CD4-positive, alpha-beta T cell treated with Interleukin-15 for 1 hour (primary cell): Measurements from ENCODE around the gene FIGLA.

Source experiments
- DNase-seq: peaks from one replicate; pipeline ENCODE4 v3.0.0-alpha.2; 2020

Gene FIGLA

DNA sequence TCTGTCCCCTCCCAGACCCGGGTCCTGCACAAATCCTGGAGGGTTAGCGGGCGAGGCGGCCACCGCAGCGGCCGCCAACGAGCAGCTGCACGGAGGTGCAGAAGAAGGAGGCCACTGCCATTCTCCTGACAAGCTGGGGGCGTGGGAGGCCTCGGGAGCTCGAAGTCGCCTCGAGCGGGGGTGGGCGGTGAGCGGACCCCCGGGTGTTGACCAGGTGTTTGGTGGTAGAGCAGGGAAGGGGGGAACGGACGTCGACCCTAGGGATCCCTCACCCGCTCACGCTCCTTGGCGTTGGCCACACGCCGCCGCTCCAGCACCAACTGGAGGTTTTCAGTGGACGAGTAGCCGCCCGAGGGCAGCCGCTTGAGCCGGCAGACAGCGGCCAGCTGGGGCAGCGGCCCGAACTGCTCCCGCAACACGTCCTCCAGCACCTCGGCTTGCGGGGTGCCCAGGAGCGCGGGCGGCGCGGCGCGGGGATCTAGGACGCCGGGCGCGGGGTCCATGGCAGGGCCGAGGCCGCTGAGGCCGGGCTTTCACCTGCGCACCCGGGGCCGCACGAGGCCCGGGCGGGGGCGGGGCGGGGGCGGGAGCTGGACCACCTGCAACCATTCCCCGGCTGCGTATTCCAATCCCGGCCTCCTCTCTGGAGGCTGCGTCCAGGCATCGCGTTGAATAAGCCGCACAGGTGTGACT lies at the start of gene FIGLA:
Gene FIGLA, minus strand, starts transcription at position 508 of the 693 bp plus-strand sequence. Its CDS starts 5 bp downstream, at position 503.
- DNase-seq, result no peak

DNA sequence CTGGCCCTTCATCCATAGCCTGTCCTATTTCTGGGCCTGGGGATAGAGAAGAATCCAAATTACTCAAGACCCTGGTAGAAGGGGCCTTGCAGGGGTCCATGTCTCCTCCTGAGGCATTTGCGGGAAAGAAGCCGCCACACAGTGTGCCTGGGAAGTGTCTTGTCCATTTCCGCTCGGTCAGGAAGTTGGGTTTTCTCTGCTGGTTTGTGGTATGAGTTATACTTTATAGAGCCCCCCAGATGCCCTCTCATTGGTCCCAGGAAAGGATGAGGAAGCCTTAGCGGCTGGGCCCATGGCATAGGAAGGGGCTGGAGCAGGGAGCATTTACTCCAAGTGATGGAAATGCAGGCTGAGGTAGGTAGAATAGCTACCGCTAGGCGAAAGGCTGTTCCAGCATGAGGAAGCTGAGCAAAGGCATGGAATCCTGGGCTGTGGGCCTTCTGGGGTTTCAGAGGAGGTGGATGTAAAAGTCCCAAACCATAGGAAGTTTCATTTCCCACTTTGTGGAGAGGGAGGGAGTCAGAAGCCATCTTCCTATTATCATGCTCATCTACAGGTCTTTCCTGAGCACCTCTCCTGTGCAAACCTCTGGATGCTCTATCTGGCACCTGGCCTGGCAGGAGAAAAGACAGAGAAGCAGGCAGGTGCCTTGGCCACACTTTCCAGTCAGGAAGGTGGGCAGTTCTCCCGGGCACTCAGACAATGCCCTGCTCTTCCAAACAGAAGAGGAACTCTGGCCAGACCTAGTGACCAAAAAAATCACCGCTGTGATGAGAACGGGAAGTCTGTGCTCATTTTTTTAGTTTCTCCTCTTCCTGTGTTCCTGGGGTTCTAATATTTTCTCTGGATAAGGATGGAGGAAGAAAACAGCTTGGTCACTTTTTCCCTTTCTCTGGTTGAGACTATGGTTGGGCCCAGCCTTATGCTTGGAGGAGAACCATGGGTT lies 47.8 kb upstream of the FIGLA start:
- no peak for DNase-seq

GRCh38 chr2:70835643-70836042 lies 45.2 kb upstream of the FIGLA start, which contains the start of gene CD207:
Gene CD207, minus strand, starts transcription at chr2:70835816. Its CDS starts 40 bp downstream, at chr2:70835776.
- DNase-seq, result no peak

DNA sequence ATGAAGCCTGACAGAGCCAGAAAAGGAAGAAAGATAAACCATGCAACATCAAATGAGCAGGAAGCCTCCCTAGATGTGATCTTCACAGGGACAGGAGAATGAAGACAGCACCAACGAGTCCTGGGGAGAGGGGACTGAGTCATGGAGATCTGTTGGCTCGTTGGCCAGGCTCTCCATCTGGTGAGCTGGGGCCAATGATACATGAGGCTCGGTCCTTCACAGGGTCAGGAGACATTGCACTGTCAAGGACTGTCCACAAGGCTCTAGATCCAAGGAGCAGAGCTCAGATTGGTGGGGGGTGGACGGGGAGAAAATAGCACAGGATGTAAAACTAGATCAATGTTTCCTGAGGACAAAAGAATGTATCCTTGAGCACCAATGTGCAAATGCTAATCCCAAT lies 44.4 kb upstream of the FIGLA start:
- no peak for DNase-seq

DNA sequence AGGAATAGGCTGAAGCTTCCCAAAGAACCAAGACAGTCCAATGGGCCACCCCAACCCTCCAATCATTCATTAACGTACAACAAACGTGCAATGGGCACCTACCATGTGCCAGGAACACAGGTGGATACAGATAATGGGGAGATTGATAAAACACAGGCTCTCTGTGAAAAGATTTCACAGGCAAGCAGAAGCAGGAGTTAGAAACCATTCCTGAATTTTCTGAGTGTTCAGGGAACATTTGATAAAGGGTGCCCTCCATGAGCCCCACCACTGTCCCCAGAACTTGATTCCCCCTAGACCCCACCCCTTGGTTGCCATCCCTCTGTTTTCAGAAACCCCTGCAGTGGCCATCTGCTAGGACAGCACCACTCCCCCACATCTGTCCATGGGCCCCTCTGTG lies 43.7 kb upstream of the FIGLA start:
- DNase-seq, result no peak

DNA sequence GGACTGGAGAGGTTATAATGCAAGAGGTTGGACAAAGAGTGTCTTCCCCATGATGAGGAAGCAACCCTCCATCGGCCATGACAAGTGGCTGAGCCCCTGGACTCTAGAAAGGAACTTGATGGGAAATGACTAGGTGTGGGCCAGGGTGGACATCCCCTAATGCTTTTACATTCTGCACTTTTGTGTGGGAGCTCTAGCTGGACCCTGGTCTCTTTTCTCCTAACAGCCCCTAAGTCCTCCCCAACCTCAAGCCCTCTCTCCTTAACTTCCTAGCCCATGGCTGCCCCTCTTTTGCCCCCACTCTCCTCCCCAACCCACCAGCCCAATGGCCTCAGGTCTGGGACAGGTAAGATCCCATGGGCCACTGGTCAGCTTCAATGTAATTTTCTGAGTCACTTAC lies 42.8 kb upstream of the FIGLA start:
- no peak for DNase-seq

GRCh38 chr2:70832386-70832785 lies 41.9 kb upstream of the FIGLA start:
- DNase-seq, result no peak

GRCh38 chr2:70831861-70832260 lies 41.4 kb upstream of the FIGLA start:
- DNase-seq, result no peak

DNA sequence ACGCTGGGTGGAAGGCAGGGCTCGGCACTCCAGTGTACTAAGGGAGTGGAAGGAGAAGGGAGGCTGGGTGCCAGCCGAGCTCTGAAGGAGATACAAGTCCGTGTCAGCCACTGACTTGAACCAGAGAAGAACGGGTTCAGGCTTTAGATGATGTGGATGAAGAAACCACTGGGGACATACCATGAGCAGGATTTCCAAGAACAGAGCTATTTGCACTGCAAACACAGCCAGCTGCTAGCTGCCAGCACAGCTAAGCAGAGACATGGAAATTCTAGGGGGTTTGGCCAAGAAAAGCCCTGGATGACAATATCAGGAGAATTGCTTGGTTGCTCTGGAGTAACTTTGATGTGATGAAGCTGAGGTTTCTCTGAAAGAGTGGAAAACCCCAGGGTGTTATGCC lies 39.9 kb upstream of the FIGLA start:
- no peak for DNase-seq

- DNase-seq, result no peak
These were observed 39.5 kb upstream of the FIGLA start for GRCh38 chr2:70829916-70830315.

DNA sequence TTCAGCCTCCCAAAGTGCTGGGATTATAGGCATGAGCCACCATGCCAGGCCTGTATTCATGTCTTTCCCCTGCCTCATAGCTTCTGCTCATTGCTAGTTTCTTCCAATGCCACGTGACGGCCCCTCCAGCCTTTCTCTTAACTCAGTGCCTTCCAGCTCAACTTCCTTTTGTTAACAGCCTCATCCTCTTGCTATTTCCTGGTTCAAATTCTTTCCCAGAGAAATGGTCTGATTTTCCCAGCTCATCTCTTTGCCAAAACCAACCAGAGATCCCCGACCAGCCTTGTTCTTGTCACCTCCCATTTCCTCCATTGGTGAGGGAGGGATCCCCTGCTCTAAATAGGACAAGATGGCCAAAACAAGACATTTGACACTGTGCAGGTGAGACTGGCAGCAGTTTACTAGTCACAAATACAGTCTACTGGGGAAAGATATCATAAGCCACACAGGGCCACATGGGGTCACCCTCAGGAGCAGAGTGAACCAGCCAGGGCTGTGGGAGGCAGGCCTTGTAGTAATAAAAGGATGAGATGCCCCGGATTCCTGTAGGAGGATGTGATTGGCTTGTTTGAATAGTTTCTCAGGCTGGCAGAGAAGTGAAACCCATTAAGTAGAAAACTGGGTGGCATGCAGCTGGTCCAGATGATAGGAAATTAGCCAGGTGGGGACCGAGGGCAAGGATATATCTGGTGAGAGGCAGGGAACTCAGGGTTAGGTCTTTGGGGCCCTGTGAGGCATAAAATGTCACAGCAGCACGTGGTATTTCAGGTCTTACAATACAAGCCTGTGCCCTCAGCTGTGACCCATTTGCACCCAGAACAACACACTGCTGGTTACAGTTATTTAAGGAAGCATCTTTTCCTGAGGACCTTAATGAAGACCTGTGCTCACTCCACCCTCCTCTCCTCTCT lies 38.7 kb upstream of the FIGLA start:
- DNase-seq, result no peak

GRCh38 chr2:70828115-70828514 lies 37.7 kb upstream of the FIGLA start:
- DNase-seq, result no peak

DNA sequence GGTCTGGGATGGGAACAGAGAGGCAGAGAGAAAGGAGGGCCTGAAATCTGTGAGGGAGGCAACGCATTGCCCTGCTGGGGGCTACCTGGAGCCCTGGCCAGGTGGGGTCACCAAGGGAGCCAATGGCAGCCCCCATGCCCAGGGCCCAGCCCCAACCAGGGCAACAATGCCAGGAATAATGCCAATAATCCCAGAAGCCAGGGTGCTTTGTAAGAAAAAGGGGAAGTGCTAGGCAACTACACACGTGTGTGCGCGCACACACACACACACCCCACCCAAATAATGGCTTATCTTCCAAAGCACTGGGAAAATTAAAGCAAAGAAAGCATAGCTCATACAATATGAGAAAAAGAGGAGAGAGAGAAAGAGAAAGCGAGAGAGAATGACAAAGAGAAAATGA lies 36.9 kb upstream of the FIGLA start:
- DNase-seq, result no peak

- no peak for DNase-seq
These were observed 36.4 kb upstream of the FIGLA start for GRCh38 chr2:70826696-70827350.

DNA sequence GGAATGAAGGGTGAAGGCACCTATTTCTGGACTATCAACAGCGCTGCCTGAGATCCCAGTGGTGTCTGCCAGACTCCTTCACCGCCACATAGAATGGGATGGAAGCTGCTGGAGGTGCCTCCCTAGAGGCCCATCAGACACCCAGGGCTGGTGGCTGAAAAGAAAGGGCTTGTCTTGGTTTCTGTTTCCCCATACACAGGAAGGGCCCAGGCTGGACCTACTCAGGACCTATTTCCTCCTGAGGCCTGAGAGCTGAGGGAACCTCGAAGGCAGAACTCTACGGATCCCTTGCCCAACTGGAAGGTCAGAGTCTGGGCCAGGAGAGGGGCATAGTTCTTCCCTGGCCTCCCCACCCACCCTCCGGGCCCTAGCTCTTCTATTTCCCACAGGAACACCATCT lies 32.8 kb upstream of the FIGLA start:
- DNase-seq, result no peak

GRCh38 chr2:70822843-70823242 lies 32.4 kb upstream of the FIGLA start:
- no peak for DNase-seq

- no peak for DNase-seq
These were observed 30.1 kb upstream of the FIGLA start, which contains the start of gene CLEC4F for GRCh38 chr2:70820499-70820898. Gene CLEC4F, minus strand, starts transcription at chr2:70820599. Its CDS starts 76 bp downstream, at chr2:70820523.

DNA sequence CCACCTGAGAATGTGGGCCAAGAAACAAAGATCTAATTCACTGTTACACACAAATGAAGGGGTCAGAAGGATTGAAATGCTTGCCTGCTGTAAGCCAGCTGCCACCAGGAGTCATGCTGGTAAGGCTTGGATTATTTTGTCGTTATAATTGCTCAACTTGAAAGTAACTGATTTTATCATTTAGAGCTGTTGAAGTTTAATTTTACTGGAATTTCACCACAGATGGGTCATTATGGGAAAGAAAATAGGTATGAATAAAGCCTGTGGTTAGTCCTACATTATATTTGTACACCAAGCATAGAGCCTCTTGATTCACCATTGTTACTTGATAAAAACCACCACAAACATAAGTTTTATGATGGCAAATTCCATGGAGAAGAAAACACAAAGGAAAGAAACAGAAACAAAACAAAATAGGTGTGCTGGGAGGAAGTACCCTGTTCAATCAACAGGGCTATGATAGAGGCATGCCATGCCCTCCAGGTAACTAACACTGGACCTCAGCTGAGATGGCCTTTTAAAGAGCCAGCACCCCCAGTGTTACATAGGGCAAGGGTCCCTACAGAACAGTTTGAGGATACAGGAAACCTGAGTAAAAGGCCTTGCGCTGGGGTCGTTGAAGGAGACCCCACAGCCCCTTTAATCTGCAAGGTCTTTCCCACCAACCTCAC lies 27.0 kb upstream of the FIGLA start:
- DNase-seq, result no peak

GRCh38 chr2:70816726-70817125 lies 26.3 kb upstream of the FIGLA start:
- no peak for DNase-seq

DNA sequence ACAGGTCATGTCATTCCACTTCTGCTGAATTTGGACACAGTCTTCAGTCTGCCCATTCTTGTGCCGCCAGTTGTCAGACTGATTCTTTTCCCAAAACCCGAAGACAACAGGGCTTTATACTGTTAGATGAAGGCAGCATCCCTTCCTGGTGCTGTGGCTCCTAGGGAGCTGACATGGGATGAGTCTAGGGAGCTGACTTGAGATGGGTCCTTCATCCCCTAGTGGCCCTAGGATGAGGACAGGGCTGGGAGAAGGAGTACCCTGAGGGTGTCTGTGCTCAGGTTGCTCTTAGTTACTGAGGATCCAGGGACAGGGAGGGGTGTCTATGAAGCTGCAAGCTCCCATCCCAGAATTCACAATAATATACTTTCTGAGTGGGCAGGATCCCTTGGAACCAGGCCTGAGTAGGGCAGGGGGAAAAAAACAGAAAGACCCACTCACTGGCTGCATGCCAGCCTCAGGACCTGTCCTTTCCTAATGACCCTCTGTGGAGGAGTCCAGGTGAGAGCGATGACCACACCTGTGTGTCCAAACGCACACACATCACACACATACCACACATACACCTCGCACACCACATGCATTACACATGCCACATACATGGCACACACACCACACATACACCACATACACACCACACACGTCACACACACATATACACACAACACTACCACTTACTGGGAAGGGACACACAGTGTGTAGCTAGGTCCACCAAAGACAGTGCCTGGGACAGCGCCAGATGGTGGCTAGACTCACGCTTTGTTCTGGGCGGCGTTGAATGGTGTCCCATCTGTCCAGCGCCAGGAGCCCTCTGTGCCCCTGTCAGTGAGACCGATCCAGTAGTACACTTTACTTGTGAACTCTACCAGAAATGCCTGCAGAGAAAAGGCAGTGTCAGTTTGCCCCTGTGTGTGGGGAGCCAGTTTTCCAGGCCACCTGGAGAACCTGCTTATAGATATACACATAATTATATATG lies 18.8 kb upstream of the FIGLA start:
- no peak for DNase-seq

GRCh38 chr2:70807828-70808118 lies 17.3 kb upstream of the FIGLA start:
- no peak for DNase-seq
